ENCODE data around the gene NRBP1. TPM values are rescaled to one million over a fixed set of nuclear protein-coding genes. Genes with fewer than 3 reads are reported as not detected.

Gene NRBP1
- total RNA-seq, 1 experiment from 2014 or later = 140 TPM

- DNase-seq (ENCODE audit: low read depth) = peak; percentile 89
Measured at GRCh38 chr2:27489498-27490397, 61.3 kb downstream of the NRBP1 start, which contains the start of gene IFT172. Gene IFT172, minus strand, starts transcription at chr2:27489743. Its CDS starts 90 bp downstream, at chr2:27489653.

Other genes starting within 250 kb of the NRBP1 start
- 180 and 193 TPM in 2 replicates for gene ATRAID, start 216.6 kb upstream of the NRBP1 start, total RNA-seq (2014; rRNA removed)
- 39.6 and 54.5 TPM in 2 replicates for gene SLC5A6, start 216.4 kb upstream of the NRBP1 start, total RNA-seq (2014; rRNA removed)
- gene CAD, start 211.3 kb upstream of the NRBP1 start, total RNA-seq (2014; rRNA removed) = 42.7 and 44.5 TPM in 2 replicates
- gene SLC30A3, start 165.6 kb upstream of the NRBP1 start, total RNA-seq (2014; rRNA removed) = 0.63 TPM in 1 of 2 replicates, not detected in the other
- not detected in 2 replicates for gene DNAJC5G, start 153.2 kb upstream of the NRBP1 start, total RNA-seq (2014; rRNA removed)
- 0.11 TPM in 1 of 2 replicates, not detected in the other for gene TRIM54, start 146.2 kb upstream of the NRBP1 start, total RNA-seq (2014; rRNA removed)
- gene UCN, start 120.2 kb upstream of the NRBP1 start, total RNA-seq (2014; rRNA removed) = 1.2 and 2.2 TPM in 2 replicates
- 81.4 and 113 TPM in 2 replicates for gene MPV17, start 105.5 kb upstream of the NRBP1 start, total RNA-seq (2014; rRNA removed)
- 42.3 and 43.5 TPM in 2 replicates for gene GTF3C2, start 71.9 kb upstream of the NRBP1 start, total RNA-seq (2014; rRNA removed)
- gene EIF2B4, start 58.3 kb upstream of the NRBP1 start, total RNA-seq (2014; rRNA removed) = 33.4 and 40.1 TPM in 2 replicates
- gene SNX17, start 58.0 kb upstream of the NRBP1 start, total RNA-seq (2014; rRNA removed) = 176 and 181 TPM in 2 replicates
- 12.7 and 16.5 TPM in 2 replicates for gene ZNF513, start 47.9 kb upstream of the NRBP1 start, total RNA-seq (2014; rRNA removed)
- gene PPM1G, start 19.0 kb upstream of the NRBP1 start, total RNA-seq (2014; rRNA removed) = 117 and 120 TPM in 2 replicates
- gene KRTCAP3, start 13.8 kb downstream of the NRBP1 start, total RNA-seq (2014; rRNA removed) = 0.46 TPM in 1 of 2 replicates, not detected in the other
- 5.7 and 7.4 TPM in 2 replicates for gene IFT172, start 61.1 kb downstream of the NRBP1 start, total RNA-seq (2014; rRNA removed)
- gene FNDC4, start 66.6 kb downstream of the NRBP1 start, total RNA-seq (2014; rRNA removed) = 25.9 and 29.0 TPM in 2 replicates
- 0.11 and 0.32 TPM in 2 replicates for gene GCKR, start 68.2 kb downstream of the NRBP1 start, total RNA-seq (2014; rRNA removed)
- 36.0 and 41.6 TPM in 2 replicates for gene ZNF512, start 154.4 kb downstream of the NRBP1 start, total RNA-seq (2014; rRNA removed)
- 2.2 and 2.9 TPM in 2 replicates for gene CCDC121, start 200.4 kb downstream of the NRBP1 start, total RNA-seq (2014; rRNA removed)
- 46.9 and 52.0 TPM in 2 replicates for gene GPN1, start 200.4 kb downstream of the NRBP1 start, total RNA-seq (2014; rRNA removed)
- 19.8 and 26.4 TPM in 2 replicates for gene SUPT7L, start 235.0 kb downstream of the NRBP1 start, total RNA-seq (2014; rRNA removed)
- 30.5 and 35.3 TPM in 2 replicates for gene SLC4A1AP, start 235.3 kb downstream of the NRBP1 start, total RNA-seq (2014; rRNA removed)